GM19468 (cell line): ENCODE measurements around the gene EVI5L.

Experiments used
- ATAC-seq: cut with Tn5 transposase; IDR thresholded peaks from one replicate; pipeline ENCODE4 v1.9.1; 2021; ENCODE audit warnings: mild to moderate bottlenecking, moderate library complexity, moderate number of reproducible peaks; ENCODE audit not compliant: unreplicated experiment; ENCODE audit errors: extremely low read depth

The EVI5L gene

GRCh38 chr19:7844405-7844804 is 14.4 kb downstream of the EVI5L start:
- ATAC-seq: no peak

- ATAC-seq: no peak
Observed at GRCh38 chr19:7844951-7845350, 14.9 kb downstream of the EVI5L start.

GRCh38 chr19:7845390-7846154 is 15.6 kb downstream of the EVI5L start:
- no peak for ATAC-seq

- ATAC-seq: no peak
Observed at GRCh38 chr19:7846155-7846646, 16.2 kb downstream of the EVI5L start.

- ATAC-seq: no peak
Observed at GRCh38 chr19:7847664-7848063, 17.6 kb downstream of the EVI5L start.

- no peak for ATAC-seq
Observed at GRCh38 chr19:7848779-7849457, 18.9 kb downstream of the EVI5L start.

GRCh38 chr19:7849631-7849999 is 19.6 kb downstream of the EVI5L start:
- no peak for ATAC-seq

GRCh38 chr19:7850000-7850813 is 20.2 kb downstream of the EVI5L start:
- no peak for ATAC-seq

GRCh38 chr19:7850945-7851622 is 21.1 kb downstream of the EVI5L start:
- ATAC-seq: no peak

- ATAC-seq: no peak
Observed at GRCh38 chr19:7851623-7852500, 21.8 kb downstream of the EVI5L start.

GRCh38 chr19:7852851-7853769 is 23.1 kb downstream of the EVI5L start:
- ATAC-seq: no peak

GRCh38 chr19:7853770-7854128 is 23.7 kb downstream of the EVI5L start:
- no peak for ATAC-seq

- ATAC-seq: no peak
Observed at GRCh38 chr19:7855426-7856108, 25.5 kb downstream of the EVI5L start.

GRCh38 chr19:7856109-7856591 is 26.1 kb downstream of the EVI5L start:
- no peak for ATAC-seq

- ATAC-seq: no peak
Observed at GRCh38 chr19:7856679-7857663, 27.0 kb downstream of the EVI5L start.

- ATAC-seq: no peak
Observed at GRCh38 chr19:7857727-7858108, 27.7 kb downstream of the EVI5L start.
